T-helper 9 cell (primary cell): ENCODE results near the gene ICAM5.

ENCODE experiments used
- DNase-seq: peaks from one replicate; pipeline ENCODE4 v3.0.0-alpha.2; 2020

ICAM5 gene

DNA sequence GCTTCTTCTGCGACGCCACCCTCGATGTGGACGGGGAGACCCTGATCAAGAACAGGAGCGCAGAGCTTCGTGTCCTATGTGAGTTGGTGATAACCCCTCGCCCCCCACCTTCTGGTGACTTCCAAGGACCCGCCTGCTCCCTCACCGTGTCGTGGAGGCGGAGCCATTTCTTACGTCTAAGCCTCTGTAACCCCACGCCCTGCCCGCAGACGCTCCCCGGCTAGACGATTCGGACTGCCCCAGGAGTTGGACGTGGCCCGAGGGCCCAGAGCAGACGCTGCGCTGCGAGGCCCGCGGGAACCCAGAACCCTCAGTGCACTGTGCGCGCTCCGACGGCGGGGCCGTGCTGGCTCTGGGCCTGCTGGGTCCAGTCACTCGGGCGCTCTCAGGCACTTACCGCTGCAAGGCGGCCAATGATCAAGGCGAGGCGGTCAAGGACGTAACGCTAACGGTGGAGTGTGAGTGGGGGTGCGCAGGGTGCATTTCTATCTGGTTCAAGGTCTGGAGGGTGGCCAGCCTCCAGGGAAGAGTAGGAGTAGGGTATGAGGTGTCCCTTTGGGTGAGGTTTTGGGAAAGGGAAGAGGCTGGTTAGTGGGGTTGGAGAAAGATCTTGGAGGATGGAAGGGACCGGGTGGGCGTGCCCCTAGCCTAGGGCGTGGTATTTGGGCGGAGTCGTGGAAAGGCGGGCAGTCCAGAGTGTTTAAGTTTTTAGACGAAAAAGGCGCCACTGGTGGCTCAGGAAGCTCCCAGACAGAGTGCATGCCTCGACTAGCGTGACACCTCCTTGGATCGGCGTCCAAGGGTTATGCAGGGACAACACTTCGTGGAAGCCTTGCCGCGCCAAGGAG is 3.3 kb downstream of the ICAM5 start:
- DNase-seq: no peak

DNA sequence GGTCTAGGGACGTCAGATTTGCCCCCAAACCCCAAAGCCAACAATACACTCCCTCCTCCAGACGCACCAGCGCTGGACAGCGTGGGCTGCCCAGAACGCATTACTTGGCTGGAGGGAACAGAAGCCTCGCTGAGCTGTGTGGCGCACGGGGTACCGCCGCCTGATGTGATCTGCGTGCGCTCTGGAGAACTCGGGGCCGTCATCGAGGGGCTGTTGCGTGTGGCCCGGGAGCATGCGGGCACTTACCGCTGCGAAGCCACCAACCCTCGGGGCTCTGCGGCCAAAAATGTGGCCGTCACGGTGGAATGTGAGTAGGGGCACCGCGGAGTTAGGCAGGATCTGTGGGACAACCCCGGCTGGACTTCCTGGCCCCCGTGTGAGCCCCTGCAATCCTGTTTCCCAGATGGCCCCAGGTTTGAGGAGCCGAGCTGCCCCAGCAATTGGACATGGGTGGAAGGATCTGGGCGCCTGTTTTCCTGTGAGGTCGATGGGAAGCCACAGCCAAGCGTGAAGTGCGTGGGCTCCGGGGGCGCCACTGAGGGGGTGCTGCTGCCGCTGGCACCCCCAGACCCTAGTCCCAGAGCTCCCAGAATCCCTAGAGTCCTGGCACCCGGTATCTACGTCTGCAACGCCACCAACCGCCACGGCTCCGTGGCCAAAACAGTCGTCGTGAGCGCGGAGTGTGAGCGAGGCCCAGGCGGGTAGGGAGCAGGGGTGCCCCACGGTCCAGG is 4.0 kb downstream of the ICAM5 start:
- DNase-seq: no peak

DNA sequence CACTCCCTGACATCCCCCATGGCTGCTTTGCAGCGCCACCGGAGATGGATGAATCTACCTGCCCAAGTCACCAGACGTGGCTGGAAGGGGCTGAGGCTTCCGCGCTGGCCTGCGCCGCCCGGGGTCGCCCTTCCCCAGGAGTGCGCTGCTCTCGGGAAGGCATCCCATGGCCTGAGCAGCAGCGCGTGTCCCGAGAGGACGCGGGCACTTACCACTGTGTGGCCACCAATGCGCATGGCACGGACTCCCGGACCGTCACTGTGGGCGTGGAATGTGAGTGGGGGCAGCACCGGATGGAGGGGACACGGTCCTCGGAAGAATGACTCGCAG is 4.6 kb downstream of the ICAM5 start:
- no peak for DNase-seq

DNA sequence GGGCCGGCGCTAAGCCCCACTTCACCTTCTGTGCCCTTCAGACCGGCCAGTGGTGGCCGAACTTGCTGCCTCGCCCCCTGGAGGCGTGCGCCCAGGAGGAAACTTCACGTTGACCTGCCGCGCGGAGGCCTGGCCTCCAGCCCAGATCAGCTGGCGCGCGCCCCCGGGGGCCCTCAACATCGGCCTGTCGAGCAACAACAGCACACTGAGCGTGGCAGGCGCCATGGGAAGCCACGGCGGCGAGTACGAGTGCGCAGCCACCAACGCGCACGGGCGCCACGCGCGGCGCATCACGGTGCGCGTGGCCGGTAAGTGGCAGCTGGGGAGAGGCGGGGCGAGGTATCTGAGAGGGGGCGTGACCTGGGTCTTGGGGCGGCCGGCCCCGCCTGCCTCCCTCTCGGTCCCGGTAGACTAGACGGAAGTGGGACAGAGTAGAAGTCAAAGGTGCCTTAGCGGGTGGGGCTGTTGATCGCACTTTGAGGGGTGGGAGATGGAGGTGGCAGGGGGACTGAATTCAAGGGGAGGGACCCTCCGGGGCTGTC is 5.6 kb downstream of the ICAM5 start:
- peak; percentile 58 for DNase-seq

DNA sequence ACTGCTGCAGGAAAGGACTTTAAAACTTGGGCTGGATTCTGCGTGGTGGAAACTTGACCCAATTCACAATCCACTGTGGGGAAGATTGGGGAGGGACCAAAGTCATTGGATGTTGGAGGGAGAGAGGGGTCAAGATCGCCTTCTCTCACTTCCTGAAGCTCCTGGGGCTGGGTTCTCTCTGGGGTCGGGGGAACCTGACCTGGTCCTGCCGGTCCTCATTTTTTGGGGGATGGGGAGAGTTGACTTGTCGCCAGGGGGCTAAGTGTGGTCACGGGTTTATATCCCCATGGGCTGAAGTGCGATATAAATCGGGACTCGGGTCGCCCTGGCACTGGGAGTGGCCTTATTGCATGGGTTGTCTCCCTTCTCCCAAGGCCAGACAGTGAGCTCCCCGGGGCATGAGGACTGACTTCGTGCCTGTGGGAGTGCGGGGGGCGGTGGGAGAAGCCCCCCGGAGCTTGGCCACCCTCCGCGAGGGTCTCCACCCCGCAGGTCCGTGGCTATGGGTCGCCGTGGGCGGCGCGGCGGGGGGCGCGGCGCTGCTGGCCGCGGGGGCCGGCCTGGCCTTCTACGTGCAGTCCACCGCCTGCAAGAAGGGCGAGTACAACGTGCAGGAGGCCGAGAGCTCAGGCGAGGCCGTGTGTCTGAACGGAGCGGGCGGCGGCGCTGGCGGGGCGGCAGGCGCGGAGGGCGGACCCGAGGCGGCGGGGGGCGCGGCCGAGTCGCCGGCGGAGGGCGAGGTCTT is 6.3 kb downstream of the ICAM5 start:
- no peak for DNase-seq

DNA sequence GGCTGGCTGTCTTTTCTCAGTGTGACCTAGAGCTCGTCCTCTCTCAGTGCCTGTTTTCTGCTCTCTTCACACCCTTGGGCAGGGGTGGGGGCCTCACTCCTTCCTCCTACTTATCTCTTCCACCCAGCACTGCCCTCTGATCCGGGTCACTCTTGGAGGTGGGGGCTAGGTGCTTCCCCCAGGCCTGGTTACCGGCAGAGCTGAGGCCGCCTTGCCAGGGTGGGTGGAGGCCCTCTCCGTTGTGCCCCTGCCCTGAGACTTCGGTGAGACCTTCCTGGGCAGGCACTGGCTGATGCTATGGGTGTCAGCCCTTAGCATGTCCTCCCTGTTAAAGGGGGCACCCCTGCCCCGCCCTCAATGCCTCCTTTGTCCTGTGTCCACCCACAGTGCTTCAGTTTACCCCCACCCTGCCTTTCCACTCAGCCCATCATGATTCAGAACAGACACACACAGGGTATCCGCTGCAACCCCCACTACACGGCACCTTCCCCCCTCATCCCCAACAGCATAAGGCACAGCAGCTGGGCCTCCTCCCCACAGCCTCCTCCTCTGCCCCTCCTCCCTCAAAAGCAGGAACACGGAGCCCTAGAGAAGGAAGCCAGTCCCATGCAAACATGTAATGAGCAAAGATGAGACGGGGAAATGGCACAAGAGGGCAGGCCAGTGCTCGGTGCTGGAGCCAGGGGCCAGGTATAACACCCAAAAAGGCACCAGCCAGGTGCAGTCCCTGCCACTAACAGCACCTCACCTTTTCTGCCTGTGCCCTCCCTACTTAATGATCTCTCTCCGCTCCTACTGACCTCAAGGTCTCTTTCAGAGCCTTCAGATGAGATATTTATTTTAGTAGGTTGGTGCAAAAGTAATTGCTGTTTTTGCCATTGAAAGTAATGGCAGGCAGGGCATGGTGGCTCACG is 10.1 kb downstream of the ICAM5 start:
- DNase-seq: no peak

DNA sequence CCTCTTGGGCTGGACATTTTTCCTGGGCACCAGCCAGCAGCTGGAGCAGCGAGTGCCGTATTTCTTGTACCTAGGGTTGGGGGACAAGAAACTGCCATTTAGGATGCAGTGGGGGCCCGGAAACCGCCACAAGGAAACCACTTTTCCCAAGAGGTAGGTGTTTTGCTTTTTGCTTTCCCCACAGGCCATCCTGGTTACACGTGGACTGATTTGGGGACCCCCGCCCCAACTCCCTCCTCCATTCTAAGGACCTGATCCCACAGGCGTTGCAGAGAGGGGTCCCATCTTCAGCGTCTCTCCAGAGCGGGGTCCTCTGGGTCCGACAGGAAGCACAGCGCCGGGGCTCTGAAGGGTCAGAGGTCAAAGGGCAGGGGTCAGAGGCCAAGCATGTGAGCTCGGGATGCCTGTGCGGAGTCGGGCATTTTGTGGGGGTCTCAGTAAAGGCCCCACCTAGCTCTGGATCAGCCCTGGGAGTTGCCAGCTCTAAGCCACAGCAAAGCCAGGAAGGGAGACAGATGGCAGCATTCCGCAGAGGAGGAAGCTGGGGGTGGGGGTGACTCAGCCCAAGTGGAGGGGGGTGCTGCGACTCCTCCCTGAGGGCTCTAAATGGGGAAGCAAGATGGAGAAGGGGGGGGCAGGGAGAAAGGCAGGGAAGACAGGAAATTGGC is 15.5 kb downstream of the ICAM5 start:
- no peak for DNase-seq

DNA sequence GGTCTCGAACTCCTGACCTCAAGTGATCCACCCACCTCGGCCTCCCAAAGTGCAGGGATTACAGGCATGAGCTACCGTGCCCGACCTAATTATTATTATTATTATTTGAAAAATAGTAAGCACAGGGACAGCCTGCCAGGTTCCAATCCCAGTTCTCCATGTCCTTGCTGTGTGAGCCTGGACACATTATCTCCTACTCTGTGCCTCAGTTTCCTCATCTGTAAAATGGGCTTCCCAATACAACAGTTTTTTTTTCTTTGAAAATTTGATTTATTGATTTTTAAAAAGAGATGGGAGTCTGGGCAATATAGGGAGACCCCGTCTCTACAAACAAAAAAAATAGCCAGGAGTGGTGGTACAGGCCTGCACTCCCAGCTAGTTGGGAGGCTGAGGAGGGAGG is 16.6 kb downstream of the ICAM5 start:
- no peak for DNase-seq

DNA sequence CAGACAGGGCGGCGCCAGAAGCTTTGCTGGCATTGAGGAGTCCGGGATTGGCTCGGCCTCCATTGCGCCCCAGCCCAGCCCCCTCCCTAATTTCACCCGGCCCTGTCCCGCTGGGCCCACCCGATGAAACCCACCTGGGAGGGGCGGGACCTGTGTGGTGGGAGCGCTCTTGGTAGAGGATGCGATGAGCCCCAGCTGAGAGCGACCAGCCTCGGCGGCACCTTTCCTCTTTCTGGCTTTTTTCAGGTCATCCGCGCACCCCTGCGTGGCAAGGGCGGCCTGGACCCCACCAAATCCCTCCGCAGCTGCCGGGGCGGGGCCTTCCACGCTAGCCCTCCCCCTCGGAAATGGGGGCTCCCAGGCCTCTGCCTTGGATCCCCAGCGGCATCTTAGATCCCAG is 19.7 kb downstream of the ICAM5 start, which contains the start of gene ZGLP1:
ZGLP1 (minus strand) TSS at position 393 of the 400 bp plus-strand sequence.
- DNase-seq: no peak

DNA sequence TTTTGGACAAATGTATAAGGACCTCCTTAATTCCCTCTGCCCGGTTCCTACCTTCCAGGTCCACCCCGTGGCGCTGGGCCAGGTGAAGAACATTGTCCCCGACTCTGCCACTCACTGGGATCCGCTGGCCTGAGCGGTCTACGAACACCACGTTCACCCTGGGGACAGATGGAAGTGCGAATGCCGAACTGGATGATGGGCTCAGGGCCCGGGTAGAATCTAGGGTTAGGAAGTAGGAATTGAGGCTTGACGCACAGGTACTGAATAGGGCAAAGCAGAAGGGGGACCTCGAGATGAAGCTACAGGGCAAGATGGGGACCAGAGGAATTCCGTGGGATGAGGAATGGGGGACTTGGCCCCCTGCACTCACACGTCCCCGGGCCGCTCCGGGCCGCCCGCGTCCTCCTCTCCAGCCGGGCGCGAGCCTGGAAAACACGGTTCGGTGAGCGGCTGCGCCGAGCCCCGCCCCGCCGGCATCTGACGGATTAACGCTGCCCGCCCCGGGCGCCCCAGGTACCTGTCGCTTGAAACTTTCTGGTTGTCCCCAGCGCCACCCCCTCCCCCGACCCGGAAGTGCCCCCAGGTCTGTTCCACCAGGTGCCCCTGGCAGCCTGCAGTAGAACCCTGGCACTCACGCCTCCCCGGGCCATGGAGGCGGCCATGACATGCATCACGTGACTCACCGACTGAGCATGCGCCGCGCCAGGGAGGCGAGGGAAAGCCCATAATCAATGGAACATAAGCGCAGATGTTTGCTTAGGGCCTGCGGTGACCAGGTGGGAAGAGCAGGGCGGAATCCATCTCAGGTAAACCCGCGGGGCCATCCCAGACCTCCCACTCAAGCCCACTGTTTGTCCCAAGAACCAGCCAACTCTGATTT is 25.8 kb downstream of the ICAM5 start, which contains the start of gene FDX2:
FDX2 (minus strand) TSS at position 681 of the 880 bp plus-strand sequence; CDS start at position 662, 19 bp downstream.
- DNase-seq: peak; percentile 93

DNA sequence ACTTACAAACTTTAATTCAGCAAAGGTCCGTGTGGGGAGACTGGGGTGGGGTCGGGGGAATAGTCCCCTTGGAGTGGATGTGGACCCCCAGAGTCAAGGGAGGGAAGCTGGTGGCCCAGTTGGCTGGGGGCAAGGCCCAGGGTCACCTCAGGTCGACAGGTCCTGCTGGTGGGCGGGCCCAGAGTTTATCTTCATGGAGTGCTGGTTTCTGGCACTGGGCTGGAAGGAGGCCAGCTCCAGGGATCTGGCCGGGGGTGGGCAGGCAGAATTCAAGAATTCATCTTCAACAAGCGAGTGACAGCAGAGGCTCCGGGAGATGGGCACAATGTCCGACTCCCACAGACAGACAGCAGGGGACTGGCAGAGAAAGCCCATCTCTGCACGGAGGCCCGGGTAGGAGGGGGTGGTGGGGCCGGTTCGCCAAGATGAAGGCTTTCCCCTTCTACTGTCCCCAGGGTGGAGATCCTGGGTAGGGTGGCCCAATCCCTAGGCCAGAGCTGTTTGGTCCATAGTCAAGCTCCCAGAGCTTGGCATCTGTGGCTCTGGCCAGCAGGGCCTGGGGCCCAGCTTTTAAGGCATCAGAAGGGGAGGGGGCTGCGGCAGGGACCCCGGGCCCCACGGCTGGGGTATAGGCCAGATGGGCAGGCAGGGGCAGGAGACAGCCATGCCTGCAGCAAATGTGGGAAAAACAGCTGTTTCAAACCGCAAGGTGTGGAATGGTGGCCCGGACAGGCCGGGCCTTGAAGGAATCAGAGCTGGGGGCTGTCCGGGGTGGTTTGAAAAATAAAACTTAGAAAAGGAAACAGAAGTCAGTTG is 26.7 kb downstream of the ICAM5 start:
- no peak for DNase-seq

DNA sequence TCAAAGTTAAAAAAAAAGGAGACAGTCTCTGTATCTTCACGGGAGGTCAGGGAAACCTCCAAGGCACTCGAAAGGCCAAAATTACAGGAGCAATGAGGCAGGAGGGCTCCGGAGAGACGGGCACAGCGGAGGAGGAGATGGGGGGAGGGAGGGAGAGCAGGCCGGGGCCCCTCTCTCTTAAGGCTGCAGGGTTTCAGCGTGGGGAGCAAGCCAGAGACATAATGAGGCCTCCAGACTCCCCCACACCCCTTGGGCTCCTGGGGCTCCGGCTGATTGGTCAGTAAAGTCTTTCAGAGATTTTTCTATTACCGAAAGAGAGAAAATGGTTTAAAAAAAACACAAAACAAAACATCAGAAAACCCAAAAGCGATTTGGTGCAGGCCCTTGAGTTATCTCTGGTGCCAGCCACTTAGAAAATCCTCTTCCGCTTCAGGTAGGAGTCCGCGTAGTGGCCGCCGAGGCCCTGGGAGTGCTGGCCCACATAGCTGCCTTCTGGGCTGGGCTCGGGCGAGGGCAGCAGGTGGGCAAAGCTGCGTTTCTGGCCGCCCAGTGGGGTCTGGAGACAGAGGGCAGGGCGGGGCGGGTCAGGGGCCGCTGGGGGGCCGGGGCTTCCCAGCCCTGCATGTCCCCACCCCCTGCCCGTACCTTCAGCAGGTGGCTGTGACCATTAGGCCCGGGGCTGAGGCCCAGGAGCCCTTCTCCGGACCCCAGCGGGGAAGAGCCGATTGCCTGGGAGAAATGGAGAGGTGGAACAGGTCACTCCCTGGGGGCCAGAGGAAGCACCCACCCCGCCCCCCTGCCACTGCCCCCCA is 27.5 kb downstream of the ICAM5 start:
- no peak for DNase-seq

DNA sequence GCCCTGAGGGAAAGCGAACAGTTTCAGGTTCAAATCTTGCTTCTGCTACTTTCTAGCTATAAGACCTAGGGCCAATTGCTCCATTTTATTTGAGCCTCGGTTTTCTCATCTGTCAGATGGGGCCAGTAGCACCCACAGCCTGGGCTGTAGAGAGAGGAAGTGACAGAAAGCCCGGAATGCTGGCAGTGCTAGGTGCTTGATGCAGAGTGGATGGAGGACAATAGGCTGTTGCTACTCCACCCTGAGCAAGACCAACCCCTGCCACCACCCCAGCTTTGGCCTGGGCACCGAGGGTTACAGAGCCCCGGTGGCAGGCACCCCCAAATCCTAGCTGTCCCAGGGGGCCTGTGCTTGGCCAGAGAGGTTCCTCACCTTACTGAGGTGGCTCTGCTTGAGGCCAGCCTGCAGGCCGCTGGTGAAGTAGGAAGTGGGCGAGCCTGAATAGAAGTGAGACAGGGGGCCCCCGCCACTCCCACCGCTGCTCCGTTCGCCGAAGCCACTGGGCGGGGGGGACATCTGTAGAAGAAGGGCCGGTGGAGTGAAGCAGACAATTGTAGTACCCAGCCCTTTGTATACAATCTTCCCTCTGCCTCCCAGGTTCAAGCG is 28.2 kb downstream of the ICAM5 start:
- no peak for DNase-seq

DNA sequence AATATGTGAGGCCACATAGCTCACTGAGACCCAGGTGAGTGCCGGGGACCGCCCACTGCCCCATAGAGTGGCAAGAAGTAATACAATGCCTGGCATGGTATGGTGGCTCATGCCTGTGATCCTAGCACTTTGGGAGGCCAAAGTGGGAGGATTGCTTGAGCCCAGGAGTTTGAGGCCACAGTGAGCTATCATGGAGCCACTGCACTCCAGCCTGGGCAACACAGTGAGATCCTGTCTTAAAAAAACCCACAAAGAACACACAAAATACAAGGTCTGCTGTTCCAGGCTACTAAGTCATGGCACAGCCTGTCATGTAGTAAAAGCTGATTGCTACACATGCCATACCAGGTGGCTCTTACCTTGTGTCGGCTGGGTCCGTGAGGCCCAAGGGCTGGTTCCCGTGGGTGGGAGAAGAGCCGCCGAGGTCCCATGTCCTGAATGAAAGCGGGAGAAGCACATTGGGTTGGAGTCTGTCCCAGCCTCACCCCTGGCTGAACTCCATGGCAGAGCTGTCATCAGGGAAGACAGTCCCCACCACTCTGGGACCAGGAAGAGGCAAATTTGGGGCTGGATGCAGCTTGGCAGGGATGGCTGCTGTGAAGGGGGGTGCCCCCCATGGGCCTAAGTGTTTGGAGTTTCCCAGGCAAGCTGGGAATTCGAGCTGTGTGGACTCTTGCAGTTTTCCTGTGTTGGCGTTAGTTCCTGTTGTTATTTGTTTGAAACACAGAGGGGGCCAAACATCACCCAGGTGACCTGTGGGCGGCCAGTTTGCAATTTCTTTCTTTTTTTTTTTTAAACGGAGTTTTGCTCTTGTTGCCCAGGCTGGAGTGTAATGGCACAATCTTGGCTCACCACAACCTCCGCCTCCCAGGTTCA is 29.3 kb downstream of the ICAM5 start:
- DNase-seq: no peak

DNA sequence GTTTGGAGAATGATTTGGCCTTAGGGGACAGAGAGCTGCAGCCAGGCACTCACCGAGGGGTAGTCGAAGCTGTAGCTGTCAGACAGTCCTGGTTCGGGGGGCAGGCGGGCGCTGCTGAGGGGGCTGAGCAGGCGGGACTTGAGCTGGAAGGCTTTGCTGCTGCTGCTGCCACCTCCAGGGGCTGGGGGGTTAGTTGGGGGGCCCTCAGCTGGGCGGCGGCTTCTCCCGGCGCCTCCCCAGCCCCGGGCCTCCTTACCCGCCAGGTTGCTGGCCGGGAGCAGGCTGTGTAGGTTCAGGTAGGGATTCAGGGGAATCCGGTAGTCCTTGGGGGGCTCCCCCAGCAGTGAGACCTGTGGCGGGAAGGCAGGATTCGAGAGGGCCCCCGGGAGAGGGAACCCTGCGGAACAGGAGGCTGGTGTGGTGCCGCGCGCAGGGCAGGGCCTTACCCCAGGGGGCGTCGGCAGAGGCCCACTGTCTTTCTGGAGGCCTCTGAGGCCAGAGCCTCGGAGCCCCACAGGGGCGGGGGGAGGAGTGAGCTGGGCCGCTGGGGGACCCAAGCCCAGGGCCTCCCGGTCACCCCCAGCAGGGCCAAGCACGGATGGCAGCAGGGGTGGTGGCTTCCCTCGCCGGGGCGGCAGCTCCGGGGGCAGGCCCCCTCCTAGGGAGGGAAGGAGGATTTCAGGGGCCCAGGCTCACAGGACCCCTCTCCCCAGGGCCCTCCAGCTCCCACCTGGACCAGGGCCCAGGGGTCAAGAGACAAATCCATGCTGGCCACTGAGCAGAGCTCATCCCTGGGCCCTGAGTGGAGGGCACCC is 31.1 kb downstream of the ICAM5 start:
- DNase-seq: no peak

DNA sequence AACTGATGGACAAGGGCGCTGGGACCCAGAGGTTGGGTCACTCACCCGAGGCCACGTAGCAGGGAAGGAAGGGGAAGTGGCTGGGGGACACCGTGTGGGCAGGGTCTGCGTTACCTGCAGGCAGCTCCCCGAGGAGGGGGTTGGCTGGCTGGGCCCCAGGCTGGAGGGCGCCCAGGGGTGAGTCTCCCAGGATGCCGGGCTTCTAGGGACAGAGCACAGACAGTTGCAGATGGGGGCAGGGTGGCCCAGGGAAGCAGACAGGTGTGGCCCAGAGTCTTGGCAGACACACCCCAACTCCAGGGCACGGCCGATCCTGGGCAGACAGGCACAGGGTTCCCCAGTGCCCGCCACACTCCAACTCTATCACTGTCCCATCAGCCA is 31.7 kb downstream of the ICAM5 start:
- DNase-seq: no peak
